Thyroid gland (tissue), 4 donors: Measurements from ENCODE around the gene KIFC3.

Source experiments
- POLR2A ChIP-seq, 2 donors: fragments of 450-650 bp; IDR thresholded peaks; one replicate each; pipeline ENCODE4 v1.6.1; 2017; ENCODE audit warnings: antibody characterized with exemption in 2 of 2, mild to moderate bottlenecking in 2 of 2, moderate library complexity in 1 of 2
- TF ChIP-seq, protein P1 (sequence below), 6 experiments: fragments of 200-600 bp in 3 of 6; fragments of 450-650 bp in 3 of 6; sonication (generic) in 3 of 6; IDR thresholded peaks; one replicate each; pipeline ENCODE4 v1.5.1; 2016 to 2019; ENCODE audit warnings: antibody characterized with exemption in 6 of 6, mild to moderate bottlenecking in 2 of 6, inconsistent platforms in 1 of 6, moderate library complexity in 1 of 6

DNA sequence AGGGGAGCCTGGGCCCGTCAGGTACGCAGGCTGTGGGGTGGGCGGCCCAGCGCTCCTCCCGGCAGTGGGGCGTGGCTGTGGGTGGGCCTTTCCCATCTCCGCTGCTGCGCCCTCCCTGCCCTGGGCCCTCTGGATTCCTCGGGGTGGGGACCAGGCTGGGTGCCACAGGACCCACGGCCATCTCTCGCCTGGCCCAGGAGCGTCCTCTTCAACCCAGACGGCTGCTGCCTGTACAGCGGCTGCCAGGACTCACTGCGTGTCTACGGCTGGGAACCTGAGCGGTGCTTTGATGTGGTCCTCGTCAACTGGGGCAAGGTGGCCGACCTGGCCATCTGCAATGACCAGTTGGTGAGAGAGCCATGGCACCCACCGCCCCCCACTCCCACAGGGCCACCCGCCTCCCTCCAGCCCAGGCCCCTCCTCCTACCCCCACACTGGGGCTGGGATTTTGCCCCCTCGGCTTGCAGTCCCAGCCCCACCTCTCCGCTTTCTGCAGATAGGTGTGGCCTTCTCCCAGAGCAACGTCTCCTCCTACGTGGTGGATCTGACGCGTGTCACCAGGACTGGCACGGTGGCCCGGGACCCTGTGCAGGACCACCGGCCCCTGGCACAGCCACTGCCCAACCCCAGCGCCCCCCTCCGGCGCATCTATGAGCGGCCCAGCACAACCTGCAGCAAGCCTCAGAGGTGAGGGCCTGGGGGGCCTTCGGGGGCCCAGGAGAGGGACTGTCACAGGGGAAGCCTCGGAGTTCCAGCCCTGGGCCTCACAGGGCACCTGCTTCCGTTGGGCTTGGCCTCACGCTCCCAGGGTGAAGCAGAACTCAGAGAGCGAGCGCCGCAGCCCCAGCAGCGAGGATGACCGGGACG, 49.5 kb downstream of the KIFC3 start:
- TF ChIP-seq, protein P1, sequence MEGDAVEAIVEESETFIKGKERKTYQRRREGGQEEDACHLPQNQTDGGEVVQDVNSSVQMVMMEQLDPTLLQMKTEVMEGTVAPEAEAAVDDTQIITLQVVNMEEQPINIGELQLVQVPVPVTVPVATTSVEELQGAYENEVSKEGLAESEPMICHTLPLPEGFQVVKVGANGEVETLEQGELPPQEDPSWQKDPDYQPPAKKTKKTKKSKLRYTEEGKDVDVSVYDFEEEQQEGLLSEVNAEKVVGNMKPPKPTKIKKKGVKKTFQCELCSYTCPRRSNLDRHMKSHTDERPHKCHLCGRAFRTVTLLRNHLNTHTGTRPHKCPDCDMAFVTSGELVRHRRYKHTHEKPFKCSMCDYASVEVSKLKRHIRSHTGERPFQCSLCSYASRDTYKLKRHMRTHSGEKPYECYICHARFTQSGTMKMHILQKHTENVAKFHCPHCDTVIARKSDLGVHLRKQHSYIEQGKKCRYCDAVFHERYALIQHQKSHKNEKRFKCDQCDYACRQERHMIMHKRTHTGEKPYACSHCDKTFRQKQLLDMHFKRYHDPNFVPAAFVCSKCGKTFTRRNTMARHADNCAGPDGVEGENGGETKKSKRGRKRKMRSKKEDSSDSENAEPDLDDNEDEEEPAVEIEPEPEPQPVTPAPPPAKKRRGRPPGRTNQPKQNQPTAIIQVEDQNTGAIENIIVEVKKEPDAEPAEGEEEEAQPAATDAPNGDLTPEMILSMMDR (IDR thresholded peaks at IDR 0.05): no peak
- TF ChIP-seq POLR2A (IDR thresholded peaks at IDR 0.05): no peak
